Hepatocyte (in vitro differentiated cells): ENCODE data around the gene AIF1.

Experiments used
- CTCF ChIP-seq: fragments of 200-600 bp; sonication (generic); IDR thresholded peaks from 2 replicates; pipeline ENCODE4 v1.5.1; 2016; ENCODE audit warnings: antibody characterized with exemption, mild to moderate bottlenecking; ENCODE audit not compliant: poor library complexity
- EZH2phosphoT487 ChIP-seq: fragments of 200-600 bp; sonication (generic); IDR thresholded peaks from one replicate; pipeline ENCODE4 v1.6.1; 2018; ENCODE audit warnings: antibody characterized with exemption, mild to moderate bottlenecking, low read depth, moderate library complexity; ENCODE audit not compliant: unreplicated experiment, severe bottlenecking

- no peak for TF ChIP-seq CTCF
- no peak for TF ChIP-seq EZH2phosphoT487
Measured at GRCh38 chr6:31636698-31637596, 21.9 kb downstream of the AIF1 start.
